Sigmoid colon (tissue), 4 donors: ENCODE data around the gene POLE.

Source experiments
- CTCF ChIP-seq, 4 experiments: fragments of 450-650 bp in 3 of 4; fragments of 200-600 bp in 1 of 4; IDR thresholded peaks; one replicate each; pipeline ENCODE4 v1.5.1; 2016 to 2019; ENCODE audit warnings: antibody characterized with exemption in 4 of 4, mild to moderate bottlenecking in 3 of 4, moderate library complexity in 2 of 4
- POLR2A ChIP-seq, 2 donors: fragments of 450-650 bp; IDR thresholded peaks; one replicate each; pipeline ENCODE4 v1.6.1; 2016; ENCODE audit warnings: antibody characterized with exemption in 2 of 2, mild to moderate bottlenecking in 2 of 2, moderate library complexity in 2 of 2
- POLR2AphosphoS5 ChIP-seq, 4 donors: sonication (generic); formaldehyde crosslinking; IDR thresholded peaks; one replicate each; pipeline ENCODE4 v1.6.1; 2017; ENCODE audit warnings: antibody characterized with exemption in 4 of 4

GRCh38 chr12:132593938-132594358 is 93.2 kb downstream of the POLE start:
- TF ChIP-seq CTCF (IDR thresholded peaks at IDR 0.05) (no peak), POLR2AphosphoS5 (IDR thresholded peaks at IDR 0.05) (no peak), POLR2A (IDR thresholded peaks at IDR 0.05) (no peak)
